ENCODE data around the gene VPS29.
A peak's percentile ranks its signal among the peaks of the same experiment; 100 is the strongest.
"Not testable (repeated sequence)": the region's sequence is repeated elsewhere in the genome, so short reads cannot be mapped to it uniquely, and the experiment has no call there.

The VPS29 gene

GRCh38 chr12:110501752-110502738, at the start of gene VPS29, which contains the start of gene RAD9B:
VPS29 (minus strand) TSS chr12:110502111; CDS start chr12:110502051, 60 bp downstream.
RAD9B (plus strand) TSS chr12:110502331; CDS start chr12:110502338, 7 bp downstream.
- peak; percentile 96 for DNase-seq (ENCODE audit: low spot score)

- DNase-seq (ENCODE audit: low spot score) = no peak
Measured at GRCh38 chr12:110550981-110551380, 49.1 kb upstream of the VPS29 start.

GRCh38 chr12:110549716-110550115, 47.8 kb upstream of the VPS29 start:
- no peak for DNase-seq (ENCODE audit: low spot score)

DNA sequence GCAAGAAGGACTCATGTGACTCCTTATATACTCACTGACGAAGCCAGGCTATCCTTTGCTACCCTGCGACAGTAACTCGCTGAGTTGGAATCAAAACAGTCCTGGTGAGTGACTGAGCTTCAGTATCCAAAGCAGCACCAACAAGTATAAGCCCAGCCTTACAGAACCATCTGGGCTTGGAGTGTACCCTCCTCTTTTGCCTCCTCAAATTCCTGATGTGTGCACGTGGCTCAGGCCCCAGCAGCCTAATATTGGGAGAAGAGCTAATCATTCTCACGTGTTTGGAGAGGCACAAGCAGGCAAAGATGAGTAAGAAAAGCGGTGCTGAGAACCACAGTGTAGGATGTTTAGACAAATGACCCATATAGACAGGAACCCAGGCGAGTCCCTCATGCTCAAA, 46.8 kb upstream of the VPS29 start:
- DNase-seq (ENCODE audit: low spot score) = no peak

GRCh38 chr12:110547090-110547489, 45.2 kb upstream of the VPS29 start:
- DNase-seq (ENCODE audit: low spot score) = no peak

DNA sequence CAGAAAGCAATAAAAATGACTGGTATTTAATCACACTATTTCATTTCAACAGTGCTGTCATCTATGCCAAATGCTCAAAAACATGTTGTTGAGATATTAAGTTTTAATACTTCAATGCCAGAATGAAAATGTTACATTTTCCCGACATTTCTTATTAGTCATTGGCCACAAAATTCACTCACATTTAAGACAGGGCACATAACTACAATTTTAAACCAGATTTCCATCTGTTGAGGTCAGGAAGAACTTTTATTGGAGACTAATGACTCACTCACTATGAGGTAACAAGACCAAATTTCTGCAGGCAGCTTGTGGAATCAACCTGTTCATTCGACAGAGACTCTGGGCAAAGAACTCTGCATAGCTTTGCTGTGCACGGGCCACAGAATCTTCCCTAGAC, 44.4 kb upstream of the VPS29 start:
- DNase-seq (ENCODE audit: low spot score) = no peak

GRCh38 chr12:110545812-110546211, 43.9 kb upstream of the VPS29 start:
- no peak for DNase-seq (ENCODE audit: low spot score)

- not testable (repeated sequence) for DNase-seq (ENCODE audit: low spot score)
Measured at GRCh38 chr12:110545259-110545658, 43.3 kb upstream of the VPS29 start.

- DNase-seq (ENCODE audit: low spot score) = no peak
Measured at GRCh38 chr12:110543965-110544364, 42.1 kb upstream of the VPS29 start.

DNA sequence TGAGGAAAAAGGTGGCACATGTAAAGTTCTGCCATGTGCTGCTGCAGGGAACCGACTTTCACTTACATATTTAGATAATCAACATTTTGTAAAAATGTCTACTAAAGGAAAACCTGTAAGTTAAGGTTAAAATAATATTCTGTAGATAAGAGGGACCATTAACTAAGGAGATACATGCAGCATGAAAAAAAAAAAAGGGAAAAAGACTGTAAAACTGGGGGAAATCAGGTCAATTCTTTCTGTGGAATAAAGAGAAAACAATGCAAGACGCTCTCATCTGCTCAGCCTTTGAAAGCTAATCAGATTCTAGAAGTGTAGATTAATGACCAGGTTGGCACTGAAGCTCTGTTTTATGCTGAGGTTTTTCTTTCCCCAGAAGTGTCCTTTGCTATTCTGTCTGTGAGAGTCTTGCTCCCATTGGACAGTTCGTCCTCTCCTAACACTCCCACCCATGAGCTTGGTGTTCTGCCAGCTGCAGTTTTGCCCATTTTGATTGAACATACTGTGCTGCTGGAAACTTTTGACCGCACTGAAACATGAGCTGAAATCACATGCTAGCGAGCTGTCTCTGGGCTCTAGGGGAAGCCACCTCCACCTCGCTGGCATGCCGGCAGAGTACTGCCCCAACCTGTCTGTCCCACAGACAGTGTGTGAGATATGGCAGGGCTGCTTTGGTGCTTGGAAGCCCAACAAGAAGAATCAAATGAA, 41.5 kb upstream of the VPS29 start:
- peak; percentile 31 for DNase-seq (ENCODE audit: low spot score)

DNA sequence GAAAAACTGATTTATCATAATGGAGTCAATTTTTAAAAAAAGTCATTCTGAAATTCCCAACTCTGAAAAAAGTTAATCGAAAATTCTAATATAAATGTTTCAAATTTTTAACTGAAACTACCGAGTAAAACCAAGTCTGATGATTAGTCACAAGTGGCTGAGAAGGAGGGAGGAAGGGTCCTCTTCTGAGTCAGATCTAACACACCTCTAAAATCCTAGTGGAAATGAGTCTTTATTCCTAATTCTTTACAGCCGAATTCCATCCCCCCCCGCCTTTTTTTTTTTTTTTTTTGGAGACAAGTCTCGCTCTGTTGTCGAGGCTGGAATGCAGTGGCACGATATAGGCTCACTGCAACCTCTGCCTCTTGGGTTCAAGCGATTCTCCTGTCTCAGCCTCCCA, 38.1 kb upstream of the VPS29 start:
- DNase-seq (ENCODE audit: low spot score) = no peak

GRCh38 chr12:110538869-110539622, 37.1 kb upstream of the VPS29 start:
- no peak for DNase-seq (ENCODE audit: low spot score)

GRCh38 chr12:110537605-110538409, 35.9 kb upstream of the VPS29 start:
- DNase-seq (ENCODE audit: low spot score) = no peak

GRCh38 chr12:110536834-110537604, 35.1 kb upstream of the VPS29 start:
- no peak for DNase-seq (ENCODE audit: low spot score)

GRCh38 chr12:110534811-110535210, 32.9 kb upstream of the VPS29 start:
- DNase-seq (ENCODE audit: low spot score) = no peak

GRCh38 chr12:110533607-110534006, 31.7 kb upstream of the VPS29 start:
- DNase-seq (ENCODE audit: low spot score) = no peak

DNA sequence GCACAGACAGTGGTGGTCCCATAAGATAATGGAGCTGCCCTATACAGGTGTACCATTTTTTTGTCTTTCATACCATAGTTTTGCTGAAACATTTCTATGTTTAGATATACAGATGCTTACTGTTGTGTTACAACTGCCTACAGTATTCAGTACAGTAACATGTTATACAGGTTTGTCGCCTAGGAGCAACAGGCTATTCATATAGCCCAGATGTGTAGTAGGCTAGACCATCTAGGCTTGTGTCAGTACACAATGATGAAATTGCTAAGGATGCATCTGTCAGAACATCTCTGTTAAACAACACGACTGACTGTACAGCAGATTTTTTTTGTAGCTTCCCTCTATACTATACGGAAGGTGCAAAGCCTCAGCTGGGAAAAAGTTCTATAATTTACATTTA, 30.7 kb upstream of the VPS29 start:
- DNase-seq (ENCODE audit: low spot score) = no peak

DNA sequence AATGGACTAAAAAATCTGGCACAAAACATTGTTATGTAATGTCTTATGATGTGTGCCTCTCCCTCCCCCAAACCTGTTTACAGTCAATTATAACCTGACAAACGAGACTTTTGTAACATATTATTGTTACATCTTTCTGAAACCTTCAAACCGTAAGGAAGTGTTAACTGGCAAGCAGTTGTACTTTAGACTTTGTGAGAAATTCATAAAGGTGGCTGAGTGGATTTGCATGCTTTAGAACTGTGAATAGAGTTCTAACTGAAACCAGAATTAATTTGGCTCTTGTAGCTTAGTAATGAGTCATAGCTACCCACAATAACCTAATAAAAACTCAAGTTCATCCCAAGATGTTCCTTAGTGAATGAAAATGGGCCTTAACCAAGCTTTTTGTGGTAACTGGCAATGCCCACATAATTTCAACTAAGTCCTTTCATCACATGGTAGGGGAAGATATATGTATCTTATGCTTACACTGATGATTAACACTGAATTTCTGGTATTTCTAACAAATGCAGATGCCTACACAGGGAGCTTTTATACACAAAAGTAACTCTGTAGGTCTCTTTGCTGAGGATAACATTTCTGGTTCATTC, 29.9 kb upstream of the VPS29 start:
- no peak for DNase-seq (ENCODE audit: low spot score)

GRCh38 chr12:110530511-110530910, 28.6 kb upstream of the VPS29 start:
- DNase-seq (ENCODE audit: low spot score) = no peak

DNA sequence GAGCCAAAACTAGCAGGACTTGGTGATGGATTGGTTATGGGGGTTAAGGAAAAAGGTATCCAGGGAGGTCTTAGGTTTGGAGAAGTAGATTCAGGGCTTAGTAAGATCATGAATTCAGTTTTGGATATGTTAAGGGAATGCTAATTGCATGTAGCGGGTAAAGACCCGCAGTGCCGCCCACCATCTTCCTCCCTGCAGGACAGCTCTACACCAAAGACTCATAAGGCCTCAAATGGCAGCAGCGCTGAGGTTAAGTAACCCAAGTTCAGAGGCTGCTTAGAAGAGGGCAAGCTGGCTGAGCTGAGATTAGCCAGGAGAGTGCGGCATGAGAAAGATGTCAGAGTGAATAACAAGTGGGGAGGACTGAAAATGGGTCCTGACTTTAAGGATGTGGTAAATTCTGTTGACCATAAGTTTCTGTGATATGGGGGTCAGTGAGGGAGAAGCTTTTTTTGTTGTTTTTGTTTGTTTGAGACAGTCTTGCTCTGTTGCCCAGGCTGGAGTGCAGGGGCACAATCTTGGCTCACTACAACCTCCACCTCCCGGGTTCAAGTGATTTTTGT, 26.4 kb upstream of the VPS29 start:
- DNase-seq (ENCODE audit: low spot score) = no peak

All from globus pallidus (tissue), 1 donor.